ENCODE measurements around the gene SFXN4. TPM values are rescaled to one million over a fixed set of nuclear protein-coding genes. Genes with fewer than 3 reads are reported as not detected.
A peak's percentile ranks its signal among the peaks of the same experiment; 100 is the strongest.

Gene SFXN4
- total and polyA plus RNA-seq, 2 of the 13 experiments (the other 11 are each of a cell fraction or from before 2014, with no cell fraction given) = 47.7 to 64.9 TPM

DNA sequence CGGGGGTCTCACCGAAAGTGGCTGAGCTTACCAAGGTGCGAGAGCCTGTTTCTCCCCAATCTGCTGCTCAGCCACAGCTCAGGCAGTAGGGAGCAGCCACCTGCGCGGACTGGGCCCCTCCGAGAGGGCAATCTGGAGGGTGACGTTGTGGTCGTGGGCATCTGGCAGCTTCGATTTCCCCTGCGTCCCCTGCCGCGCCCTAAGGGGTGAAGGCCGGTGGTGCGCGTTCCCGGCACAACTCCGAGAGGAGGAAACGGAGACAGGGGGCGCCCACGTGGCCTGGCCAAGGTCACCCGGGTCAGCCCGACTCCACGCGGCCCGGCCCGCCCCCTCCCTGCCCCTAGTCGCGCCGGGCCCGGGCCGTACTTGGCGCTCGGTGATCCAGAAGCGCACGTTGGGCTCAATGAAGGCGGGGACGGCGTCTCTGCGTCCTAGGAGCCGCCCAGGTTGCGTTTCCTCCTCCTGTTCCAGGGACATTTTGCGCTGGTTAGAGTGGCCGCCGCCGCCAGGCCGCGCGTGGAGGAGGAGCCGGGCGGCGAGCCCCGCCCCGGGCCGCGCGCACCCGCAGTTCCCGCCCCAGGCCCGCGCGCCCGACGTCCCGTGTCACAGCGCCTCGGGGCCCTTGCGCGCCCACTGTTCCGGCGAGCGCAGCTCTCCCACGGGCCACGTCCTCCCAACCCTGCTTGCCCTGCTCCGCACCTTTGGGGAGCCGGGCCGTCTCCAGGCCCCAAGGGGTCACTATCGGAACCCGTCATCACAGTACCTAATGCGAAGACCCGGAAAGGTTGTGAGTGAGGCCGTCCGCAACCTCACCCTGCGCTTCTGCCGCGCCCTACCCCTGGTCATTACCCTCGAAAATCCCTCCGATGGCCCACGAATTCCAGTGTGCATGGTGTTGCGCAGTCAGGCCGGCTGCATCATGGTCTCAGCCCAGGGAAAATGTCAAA lies at the start of gene SFXN4 (continued):
- TF ChIP-seq, protein P1, sequence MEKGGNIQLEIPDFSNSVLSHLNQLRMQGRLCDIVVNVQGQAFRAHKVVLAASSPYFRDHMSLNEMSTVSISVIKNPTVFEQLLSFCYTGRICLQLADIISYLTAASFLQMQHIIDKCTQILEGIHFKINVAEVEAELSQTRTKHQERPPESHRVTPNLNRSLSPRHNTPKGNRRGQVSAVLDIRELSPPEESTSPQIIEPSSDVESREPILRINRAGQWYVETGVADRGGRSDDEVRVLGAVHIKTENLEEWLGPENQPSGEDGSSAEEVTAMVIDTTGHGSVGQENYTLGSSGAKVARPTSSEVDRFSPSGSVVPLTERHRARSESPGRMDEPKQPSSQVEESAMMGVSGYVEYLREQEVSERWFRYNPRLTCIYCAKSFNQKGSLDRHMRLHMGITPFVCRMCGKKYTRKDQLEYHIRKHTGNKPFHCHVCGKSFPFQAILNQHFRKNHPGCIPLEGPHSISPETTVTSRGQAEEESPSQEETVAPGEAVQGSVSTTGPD (CRISPR knock-in tag; IDR thresholded peaks at IDR 0.05) = no peak
- TF ChIP-seq, protein P2, sequence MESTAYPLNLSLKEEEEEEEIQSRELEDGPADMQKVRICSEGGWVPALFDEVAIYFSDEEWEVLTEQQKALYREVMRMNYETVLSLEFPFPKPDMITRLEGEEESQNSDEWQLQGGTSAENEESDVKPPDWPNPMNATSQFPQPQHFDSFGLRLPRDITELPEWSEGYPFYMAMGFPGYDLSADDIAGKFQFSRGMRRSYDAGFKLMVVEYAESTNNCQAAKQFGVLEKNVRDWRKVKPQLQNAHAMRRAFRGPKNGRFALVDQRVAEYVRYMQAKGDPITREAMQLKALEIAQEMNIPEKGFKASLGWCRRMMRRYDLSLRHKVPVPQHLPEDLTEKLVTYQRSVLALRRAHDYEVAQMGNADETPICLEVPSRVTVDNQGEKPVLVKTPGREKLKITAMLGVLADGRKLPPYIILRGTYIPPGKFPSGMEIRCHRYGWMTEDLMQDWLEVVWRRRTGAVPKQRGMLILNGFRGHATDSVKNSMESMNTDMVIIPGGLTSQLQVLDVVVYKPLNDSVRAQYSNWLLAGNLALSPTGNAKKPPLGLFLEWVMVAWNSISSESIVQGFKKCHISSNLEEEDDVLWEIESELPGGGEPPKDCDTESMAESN (CRISPR knock-in tag; conservative IDR thresholded peaks at IDR 0.05) = peak; percentile 66; the same call in 1 of the 2 replicates
- TF ChIP-seq, protein P3, sequence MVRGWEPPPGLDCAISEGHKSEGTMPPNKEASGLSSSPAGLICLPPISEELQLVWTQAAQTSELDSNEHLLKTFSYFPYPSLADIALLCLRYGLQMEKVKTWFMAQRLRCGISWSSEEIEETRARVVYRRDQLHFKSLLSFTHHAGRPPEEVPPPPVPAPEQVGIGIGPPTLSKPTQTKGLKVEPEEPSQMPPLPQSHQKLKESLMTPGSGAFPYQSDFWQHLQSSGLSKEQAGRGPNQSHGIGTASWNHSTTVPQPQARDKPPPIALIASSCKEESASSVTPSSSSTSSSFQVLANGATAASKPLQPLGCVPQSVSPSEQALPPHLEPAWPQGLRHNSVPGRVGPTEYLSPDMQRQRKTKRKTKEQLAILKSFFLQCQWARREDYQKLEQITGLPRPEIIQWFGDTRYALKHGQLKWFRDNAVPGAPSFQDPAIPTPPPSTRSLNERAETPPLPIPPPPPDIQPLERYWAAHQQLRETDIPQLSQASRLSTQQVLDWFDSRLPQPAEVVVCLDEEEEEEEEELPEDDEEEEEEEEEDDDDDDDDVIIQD (CRISPR knock-in tag; IDR thresholded peaks at IDR 0.05; ENCODE audit: low read depth) = peak; percentile 25; the same call in 1 of the 2 replicates
- peak; percentile 90 for TF ChIP-seq SAP130 (CRISPR knock-in tag; IDR thresholded peaks at IDR 0.05; ENCODE audit: low read depth)
- no peak for TF ChIP-seq ATAD3A (CRISPR knock-in tag; IDR thresholded peaks at IDR 0.05)
- peak; percentile 35 for TF ChIP-seq BRD4 (CRISPR knock-in tag; IDR thresholded peaks at IDR 0.05)
- no peak for TF ChIP-seq MAFF (IDR thresholded peaks at IDR 0.05; ENCODE audit: low read depth, low read length)
- no peak for TF ChIP-seq GTF3A (CRISPR knock-in tag; conservative IDR thresholded peaks at IDR 0.05)
- TF ChIP-seq HMG20A (CRISPR knock-in tag; IDR thresholded peaks at IDR 0.05; ENCODE audit: borderline replicate concordance) = 0 out of 2 replicates have a peak, but pooled peaks have one; percentile 8
- peak; percentile 87 for TF ChIP-seq POLR2G (IDR thresholded peaks at IDR 0.05; ENCODE audit: low read depth, low read length)
- TF ChIP-seq ARNTL (CRISPR knock-in tag; IDR thresholded peaks at IDR 0.05) = no peak
- TF ChIP-seq BCL6 (CRISPR knock-in tag; IDR thresholded peaks at IDR 0.05) = peak; percentile 57
- TF ChIP-seq, protein P4, sequence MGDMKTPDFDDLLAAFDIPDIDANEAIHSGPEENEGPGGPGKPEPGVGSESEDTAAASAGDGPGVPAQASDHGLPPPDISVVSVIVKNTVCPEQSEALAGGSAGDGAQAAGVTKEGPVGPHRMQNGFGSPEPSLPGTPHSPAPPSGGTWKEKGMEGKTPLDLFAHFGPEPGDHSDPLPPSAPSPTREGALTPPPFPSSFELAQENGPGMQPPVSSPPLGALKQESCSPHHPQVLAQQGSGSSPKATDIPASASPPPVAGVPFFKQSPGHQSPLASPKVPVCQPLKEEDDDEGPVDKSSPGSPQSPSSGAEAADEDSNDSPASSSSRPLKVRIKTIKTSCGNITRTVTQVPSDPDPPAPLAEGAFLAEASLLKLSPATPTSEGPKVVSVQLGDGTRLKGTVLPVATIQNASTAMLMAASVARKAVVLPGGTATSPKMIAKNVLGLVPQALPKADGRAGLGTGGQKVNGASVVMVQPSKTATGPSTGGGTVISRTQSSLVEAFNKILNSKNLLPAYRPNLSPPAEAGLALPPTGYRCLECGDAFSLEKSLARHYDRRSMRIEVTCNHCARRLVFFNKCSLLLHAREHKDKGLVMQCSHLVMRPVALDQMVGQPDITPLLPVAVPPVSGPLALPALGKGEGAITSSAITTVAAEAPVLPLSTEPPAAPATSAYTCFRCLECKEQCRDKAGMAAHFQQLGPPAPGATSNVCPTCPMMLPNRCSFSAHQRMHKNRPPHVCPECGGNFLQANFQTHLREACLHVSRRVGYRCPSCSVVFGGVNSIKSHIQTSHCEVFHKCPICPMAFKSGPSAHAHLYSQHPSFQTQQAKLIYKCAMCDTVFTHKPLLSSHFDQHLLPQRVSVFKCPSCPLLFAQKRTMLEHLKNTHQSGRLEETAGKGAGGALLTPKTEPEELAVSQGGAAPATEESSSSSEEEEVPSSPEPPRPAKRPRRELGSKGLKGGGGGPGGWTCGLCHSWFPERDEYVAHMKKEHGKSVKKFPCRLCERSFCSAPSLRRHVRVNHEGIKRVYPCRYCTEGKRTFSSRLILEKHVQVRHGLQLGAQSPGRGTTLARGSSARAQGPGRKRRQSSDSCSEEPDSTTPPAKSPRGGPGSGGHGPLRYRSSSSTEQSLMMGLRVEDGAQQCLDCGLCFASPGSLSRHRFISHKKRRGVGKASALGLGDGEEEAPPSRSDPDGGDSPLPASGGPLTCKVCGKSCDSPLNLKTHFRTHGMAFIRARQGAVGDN (CRISPR knock-in tag; IDR thresholded peaks at IDR 0.05) = peak; percentile 97
- peak; percentile 34; the same call in 1 of the 2 replicates for TF ChIP-seq ZNF652 (CRISPR knock-in tag; IDR thresholded peaks at IDR 0.05; ENCODE audit: borderline replicate concordance, low read depth)
- TF ChIP-seq, protein P5, sequence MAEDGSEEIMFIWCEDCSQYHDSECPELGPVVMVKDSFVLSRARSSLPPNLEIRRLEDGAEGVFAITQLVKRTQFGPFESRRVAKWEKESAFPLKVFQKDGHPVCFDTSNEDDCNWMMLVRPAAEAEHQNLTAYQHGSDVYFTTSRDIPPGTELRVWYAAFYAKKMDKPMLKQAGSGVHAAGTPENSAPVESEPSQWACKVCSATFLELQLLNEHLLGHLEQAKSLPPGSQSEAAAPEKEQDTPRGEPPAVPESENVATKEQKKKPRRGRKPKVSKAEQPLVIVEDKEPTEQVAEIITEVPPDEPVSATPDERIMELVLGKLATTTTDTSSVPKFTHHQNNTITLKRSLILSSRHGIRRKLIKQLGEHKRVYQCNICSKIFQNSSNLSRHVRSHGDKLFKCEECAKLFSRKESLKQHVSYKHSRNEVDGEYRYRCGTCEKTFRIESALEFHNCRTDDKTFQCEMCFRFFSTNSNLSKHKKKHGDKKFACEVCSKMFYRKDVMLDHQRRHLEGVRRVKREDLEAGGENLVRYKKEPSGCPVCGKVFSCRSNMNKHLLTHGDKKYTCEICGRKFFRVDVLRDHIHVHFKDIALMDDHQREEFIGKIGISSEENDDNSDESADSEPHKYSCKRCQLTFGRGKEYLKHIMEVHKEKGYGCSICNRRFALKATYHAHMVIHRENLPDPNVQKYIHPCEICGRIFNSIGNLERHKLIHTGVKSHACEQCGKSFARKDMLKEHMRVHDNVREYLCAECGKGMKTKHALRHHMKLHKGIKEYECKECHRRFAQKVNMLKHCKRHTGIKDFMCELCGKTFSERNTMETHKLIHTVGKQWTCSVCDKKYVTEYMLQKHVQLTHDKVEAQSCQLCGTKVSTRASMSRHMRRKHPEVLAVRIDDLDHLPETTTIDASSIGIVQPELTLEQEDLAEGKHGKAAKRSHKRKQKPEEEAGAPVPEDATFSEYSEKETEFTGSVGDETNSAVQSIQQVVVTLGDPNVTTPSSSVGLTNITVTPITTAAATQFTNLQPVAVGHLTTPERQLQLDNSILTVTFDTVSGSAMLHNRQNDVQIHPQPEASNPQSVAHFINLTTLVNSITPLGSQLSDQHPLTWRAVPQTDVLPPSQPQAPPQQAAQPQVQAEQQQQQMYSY (CRISPR knock-in tag; IDR thresholded peaks at IDR 0.05) = no peak
